GM19328 (cell line): ENCODE results near the gene CADM3.
A peak's percentile ranks its signal among the peaks of the same experiment; 100 is the strongest.

Experiments used
- ATAC-seq: cut with Tn5 transposase; IDR thresholded peaks from one replicate; pipeline ENCODE4 v1.9.1; 2021; ENCODE audit warnings: mild to moderate bottlenecking, moderate library complexity; ENCODE audit not compliant: unreplicated experiment

CADM3 gene

DNA sequence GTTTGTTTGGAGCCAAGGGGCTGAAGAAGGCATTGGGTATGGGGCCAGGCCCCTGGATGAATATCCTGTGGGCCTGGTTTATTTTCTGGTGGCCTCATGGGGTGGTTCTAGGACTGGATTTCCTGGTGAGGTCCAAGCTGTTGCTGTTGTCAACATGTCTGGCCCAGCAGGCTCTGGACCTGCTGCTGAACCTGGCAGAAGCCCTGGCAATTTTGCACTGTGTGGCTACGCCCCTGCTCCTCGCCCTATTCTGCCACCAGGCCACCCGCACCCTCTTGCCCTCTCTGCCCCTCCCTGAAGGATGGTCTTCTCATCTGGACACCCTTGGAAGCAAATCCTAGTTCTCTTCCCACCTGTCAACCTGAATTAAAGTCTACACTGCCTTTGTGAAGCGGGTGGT, 34.7 kb downstream of the CADM3 start:
- ATAC-seq, result no peak

DNA sequence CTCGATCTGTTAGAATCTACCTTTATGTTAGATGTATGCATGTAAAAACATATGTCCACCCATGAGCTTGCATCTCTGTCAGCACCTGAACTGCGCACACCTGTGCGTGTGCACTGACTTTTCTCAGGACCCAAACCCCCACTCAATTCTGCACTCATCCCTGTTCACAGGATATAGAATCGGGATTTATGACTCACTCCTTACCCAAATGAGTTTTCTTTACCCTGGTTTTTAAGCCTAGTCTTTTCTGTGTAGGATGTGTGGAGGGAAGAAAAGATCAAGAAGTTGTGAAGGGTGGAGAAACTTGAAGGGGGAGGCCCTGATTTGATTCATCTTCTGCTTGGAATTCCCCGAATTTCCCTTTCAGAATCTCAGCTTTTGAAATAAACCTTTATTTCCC, 35.7 kb downstream of the CADM3 start:
- ATAC-seq, result no peak

- ATAC-seq, result no peak
Measured at GRCh38 chr1:159207774-159208173, 36.4 kb downstream of the CADM3 start.

- no peak for ATAC-seq
Measured at GRCh38 chr1:159208175-159208825, 36.9 kb downstream of the CADM3 start.

DNA sequence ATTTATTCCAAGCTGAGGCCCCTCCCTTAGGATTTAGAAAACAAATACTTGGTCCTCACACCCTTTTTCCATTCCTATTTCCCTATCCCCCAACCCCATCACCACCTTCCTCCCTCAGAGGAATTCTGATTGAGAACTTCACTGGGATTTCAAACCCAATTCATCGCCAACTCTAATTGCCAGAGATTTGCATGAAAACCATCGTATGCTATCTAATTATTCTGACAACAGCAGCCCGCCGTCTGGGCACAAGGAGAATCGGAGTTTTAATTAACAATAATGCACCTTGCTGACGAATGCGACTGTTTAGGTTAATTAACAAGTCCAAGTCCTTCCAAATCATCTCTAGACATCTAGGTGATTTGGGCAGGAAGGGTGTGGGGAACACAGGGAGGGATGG, 37.6 kb downstream of the CADM3 start:
- no peak for ATAC-seq

- ATAC-seq, result no peak
Measured at GRCh38 chr1:159211331-159212136, 40.1 kb downstream of the CADM3 start.

GRCh38 chr1:159212596-159212995, 41.2 kb downstream of the CADM3 start:
- no peak for ATAC-seq

- peak; percentile 57 for ATAC-seq
Measured at GRCh38 chr1:159214149-159214760, 42.8 kb downstream of the CADM3 start.

DNA sequence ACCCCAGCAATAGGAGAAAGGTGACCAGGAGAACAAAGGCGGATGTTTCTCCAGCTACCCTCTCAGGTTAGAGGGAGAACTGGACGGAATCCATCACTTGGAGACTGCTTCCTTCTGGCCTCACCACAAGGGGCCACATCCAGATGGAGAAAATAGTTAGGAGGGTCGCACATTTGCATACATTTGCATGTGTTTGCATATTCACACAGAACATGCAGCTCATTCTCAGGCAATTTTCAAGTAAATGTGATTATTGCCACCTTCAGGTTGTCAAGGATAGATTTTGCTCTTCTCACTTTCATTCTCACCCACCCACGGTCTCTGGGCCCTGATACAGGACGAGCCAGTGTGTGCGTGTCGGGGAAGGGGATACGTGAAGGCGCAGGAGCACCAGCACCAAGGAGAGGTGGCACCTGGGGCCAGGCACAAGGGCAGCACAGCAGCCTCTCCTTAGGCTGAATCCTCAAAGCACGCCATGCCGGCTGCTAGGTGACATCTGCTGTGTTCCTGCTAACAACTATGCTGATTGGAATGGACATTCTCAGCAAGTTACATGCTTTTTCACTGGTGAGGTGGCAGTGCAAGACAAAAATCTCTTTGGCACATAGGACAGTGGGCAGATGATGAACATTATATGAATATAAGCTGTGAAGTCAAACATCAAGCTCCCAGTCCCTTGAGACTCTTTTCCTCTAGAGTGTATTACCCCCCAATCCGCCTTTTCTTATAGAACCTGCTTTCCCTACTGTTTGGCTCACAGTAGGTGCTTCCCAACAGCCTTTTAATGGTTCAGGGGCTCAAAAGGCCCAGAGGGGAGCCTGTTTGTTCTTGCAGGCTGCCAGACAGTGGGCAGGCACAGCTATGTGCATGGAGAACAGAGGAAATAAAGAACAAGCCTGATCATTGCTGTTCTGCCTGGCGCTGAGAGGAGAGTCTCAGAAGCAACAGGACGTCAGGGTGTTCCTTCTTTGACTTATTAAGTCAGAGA, 47.5 kb downstream of the CADM3 start:
- ATAC-seq, result no peak

- no peak for ATAC-seq
Measured at GRCh38 chr1:159222075-159222865, 50.9 kb downstream of the CADM3 start.

GRCh38 chr1:159223004-159223403, 51.6 kb downstream of the CADM3 start:
- ATAC-seq, result no peak

- no peak for ATAC-seq
Measured at GRCh38 chr1:159228554-159228953, 57.1 kb downstream of the CADM3 start.

DNA sequence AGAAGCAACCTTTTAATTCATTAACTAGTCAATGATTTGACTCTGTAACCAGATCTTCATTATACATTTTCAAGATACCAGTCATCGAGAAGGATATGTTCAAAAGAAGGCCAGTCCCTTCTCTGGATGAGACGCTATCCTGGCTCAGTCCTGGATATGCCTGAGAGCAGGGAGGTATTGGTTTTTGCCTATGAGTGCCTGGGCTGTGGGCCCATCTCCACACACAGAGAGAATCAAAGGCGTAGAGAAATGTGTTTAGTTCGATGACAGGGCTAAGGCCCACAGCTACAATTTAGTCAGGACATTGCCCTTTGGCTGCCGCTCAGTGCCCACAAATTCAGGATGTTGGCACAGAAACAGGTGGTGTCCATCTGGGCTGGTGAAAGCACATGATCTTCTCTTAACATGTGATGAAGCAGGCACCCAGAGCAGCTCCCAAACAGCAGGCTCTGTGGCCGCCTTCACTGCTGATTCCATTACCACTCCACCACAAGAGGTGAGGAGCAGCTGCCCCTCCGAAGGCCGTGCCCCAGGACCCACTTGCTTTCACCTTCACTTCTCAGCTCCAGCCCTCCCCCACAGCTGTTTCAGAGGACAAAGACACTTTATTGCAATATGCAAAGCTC, 58.0 kb downstream of the CADM3 start:
- no peak for ATAC-seq

- no peak for ATAC-seq
Measured at GRCh38 chr1:159229896-159230295, 58.5 kb downstream of the CADM3 start.

DNA sequence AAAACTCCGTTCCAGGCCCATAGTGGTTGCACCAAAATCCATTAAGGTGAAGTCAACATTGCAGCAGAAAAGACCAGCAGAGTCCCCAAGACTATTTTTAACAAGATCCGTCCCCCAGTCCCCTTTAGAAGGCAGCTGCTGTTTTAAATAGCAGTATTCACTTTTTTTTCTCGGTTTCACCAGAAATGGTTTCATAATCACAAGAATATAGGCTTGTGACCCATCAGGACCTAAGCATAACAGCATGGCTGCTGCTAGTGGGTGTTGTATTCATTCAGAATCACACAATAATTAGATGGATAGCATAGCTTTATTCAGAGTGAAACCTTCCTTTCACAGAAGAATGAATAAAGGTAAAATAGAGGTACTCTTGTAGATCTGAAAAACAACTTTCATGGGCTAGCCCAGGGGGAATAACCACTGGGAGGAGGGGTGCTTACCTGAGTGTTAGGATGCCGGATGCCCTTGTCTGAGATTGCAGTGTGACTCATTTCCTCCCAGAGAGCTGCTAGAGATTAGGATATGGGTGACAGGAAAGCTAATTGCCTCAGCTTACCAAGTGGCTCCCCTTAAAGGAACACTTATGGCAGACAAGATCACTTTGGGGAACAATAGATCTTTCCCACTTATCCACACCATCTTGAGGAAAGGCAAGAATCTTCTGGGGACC, 68.3 kb downstream of the CADM3 start:
- ATAC-seq, result peak; percentile 66

DNA sequence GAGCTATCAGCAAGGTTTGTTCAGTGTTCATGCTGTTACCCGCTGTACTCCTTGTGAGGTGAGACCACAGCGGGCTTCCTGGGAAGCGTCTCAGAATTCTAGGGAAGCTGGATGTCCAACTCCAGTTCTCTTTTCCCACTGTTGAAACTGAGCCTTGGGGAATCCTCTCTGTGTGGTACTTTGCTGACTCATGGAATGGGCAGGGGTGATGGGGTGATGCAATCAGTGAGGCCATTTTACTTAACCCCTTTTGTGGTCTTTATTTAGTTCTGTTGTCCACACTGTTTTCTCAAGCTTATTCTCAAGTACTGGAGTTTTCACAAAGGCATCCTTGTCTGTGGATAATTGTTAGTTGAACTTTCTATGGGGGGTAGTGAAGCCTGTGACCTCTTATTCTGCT, 75.9 kb downstream of the CADM3 start:
- no peak for ATAC-seq

DNA sequence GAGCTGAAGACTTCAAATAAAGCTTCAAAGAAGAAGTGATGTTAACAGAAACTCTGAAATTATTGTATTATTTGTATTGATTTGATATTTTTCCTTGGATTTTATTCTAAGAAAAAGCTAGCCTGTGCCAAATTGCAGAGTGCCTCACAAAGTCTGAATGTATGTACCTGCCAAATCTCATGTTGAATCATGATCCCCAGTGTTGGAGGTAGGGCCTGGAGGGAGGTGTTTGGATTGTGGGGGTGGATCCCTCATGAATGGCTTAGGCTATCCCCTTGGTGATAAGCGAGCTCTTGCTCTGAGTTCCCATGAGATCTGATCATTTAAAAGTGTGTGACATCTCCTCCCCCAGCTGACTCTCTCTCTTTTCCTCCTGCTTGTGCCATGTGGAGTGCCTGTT, 76.9 kb downstream of the CADM3 start:
- no peak for ATAC-seq

DNA sequence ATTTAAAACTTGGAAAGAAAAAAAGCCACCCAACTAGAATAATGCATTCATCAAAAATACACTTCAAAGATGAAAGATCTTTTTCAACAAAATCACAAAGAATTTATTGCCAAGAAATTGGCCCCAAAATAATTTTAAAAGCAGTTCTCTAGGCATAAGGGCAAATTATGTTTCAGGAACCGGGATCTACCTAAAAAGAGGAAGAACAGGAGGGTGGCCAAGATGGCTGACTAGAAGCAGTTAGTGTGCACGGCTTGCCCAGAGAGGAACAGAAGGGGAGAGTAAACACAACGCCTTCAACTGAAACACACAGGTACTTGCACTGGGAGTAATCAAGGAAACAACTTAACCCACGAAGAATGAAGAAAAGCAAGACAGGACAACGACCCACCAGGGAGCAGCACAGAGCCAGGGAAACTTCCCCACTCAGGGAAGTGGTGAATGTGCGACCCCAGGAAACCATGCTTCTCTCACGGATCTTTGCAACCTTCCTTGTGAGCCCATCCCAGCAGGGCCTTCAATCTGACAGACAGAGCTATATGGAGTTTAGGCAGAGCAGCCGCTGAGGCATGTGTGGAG, 79.3 kb downstream of the CADM3 start:
- ATAC-seq, result no peak
